Measurements from ENCODE around the gene MMP10. TPM values are rescaled to one million over a fixed set of nuclear protein-coding genes. Genes with fewer than 3 reads are reported as not detected.
"Not testable (repeated sequence)": the region's sequence is repeated elsewhere in the genome, so short reads cannot be mapped to it uniquely, and the experiment has no call there.

Gene MMP10
- total RNA-seq, 1 experiment from 2014 or later: not detected

- TF ChIP-seq, protein P1, sequence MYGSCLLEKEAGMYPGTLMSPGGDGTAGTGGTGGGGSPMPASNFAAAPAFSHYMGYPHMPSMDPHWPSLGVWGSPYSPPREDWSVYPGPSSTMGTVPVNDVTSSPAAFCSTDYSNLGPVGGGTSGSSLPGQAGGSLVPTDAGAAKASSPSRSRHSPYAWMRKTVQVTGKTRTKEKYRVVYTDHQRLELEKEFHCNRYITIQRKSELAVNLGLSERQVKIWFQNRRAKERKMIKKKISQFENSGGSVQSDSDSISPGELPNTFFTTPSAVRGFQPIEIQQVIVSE (CRISPR knock-in tag; IDR thresholded peaks at IDR 0.05; ENCODE audit: borderline replicate concordance): no peak
- no peak for TF ChIP-seq ERG (CRISPR knock-in tag; IDR thresholded peaks at IDR 0.05)
- TF ChIP-seq, protein P2, sequence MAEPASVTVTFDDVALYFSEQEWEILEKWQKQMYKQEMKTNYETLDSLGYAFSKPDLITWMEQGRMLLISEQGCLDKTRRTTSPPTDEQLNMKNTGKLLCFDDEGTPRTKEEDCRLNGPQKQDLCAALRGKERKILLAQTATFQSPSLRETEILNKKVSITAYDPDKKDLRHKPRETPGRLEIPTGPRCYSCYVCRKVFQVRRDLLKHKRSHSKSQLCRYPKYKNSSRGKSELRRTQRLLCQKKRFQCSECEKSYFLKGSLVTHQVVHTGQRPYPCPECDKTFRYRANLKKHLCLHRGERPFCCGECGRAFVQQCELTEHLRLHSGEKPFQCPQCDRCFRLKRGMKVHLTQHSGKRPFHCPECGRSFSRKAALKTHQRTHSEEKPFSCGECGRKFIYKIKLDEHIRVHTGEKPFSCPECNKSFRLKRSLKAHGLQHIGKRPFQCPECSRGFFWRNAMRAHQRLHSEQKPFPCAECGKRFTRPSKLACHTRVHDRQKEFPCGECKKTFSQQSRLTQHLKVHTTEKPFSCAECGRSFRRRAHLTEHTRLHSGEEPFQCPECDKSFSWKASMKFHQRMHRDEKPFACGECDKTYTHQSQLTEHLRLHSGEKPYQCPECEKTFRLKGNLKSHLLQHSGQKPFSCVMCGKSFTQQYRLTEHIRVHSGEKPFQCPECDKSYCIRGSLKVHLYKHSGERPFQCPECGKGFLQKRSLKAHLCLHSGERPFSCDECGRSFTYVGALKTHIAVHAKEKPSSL (CRISPR knock-in tag; conservative IDR thresholded peaks at IDR 0.05): no peak
- no peak for TF ChIP-seq ZNF423 (CRISPR knock-in tag; IDR thresholded peaks at IDR 0.05)
- no peak for TF ChIP-seq TEAD4 (CRISPR knock-in tag; IDR thresholded peaks at IDR 0.05)
- no peak for TF ChIP-seq MXD4 (CRISPR knock-in tag; IDR thresholded peaks at IDR 0.05; ENCODE audit: borderline replicate concordance)
Measured at GRCh38 chr11:102749101-102749722, 31.2 kb downstream of the MMP10 start (continued).

GRCh38 chr11:102746746-102747578 lies 33.5 kb downstream of the MMP10 start:
- H3K9me3 Mint-ChIP-seq: peaks cover 22% of the 10 kb centered on the region
- H3K27ac Mint-ChIP-seq: peak overlapping the region; percentile 92
- peak; percentile 29 for DNase-seq (ENCODE audit: low spot score)
- CTCF ChIA-PET; H3K27me3 Mint-ChIP-seq (ENCODE audit: low read depth); ATAC-seq; POLR2A ChIA-PET: not testable (repeated sequence)
- H3K4me3 Mint-ChIP-seq: peak overlapping the region; percentile 81
- H3K4me1 Mint-ChIP-seq: peaks cover 32% of the 10 kb centered on the region
- peaks cover 10% of the 10 kb centered on the region for H3K36me3 Mint-ChIP-seq

- Mint-ChIP-seq H3K27ac (no peak overlapping the region), H3K9me3 (no peaks in the 10 kb centered on the region), H3K4me3 (no peak overlapping the region), H3K27me3 (ENCODE audit: low read depth) (no peaks in the 10 kb centered on the region), H3K4me1 (peaks cover 7% of the 10 kb centered on the region), H3K36me3 (no peaks in the 10 kb centered on the region)
- POLR2A ChIA-PET: no interaction called here
- CTCF ChIA-PET: interaction anchor here (0.7 to 1.2 kb wide), 4 partner anchors 24 to 97 kb away, joined by 3 to 4 read pairs (median 3); no protein-coding TSS in a partner anchor
- no peak for ATAC-seq
- no peak for DNase-seq (ENCODE audit: low spot score)
- TF ChIP-seq CREB1 (CRISPR knock-in tag; IDR thresholded peaks at IDR 0.05): no peak
- no peak for TF ChIP-seq IRF2 (CRISPR knock-in tag; IDR thresholded peaks at IDR 0.05; ENCODE audit: borderline replicate concordance, low read depth)
- TF ChIP-seq GABPB1 (CRISPR knock-in tag; IDR thresholded peaks at IDR 0.05): no peak
Measured at GRCh38 chr11:102734650-102735049, 45.8 kb downstream of the MMP10 start.

GRCh38 chr11:102733232-102733875 lies 47.1 kb downstream of the MMP10 start:
- Mint-ChIP-seq H3K4me3 (no peak overlapping the region), H3K4me1 (peaks cover 4% of the 10 kb centered on the region), H3K27ac (no peak overlapping the region), H3K9me3 (no peaks in the 10 kb centered on the region), H3K36me3 (no peaks in the 10 kb centered on the region), H3K27me3 (ENCODE audit: low read depth) (no peaks in the 10 kb centered on the region)
- POLR2A ChIA-PET: no interaction called here
- CTCF ChIA-PET: interaction anchor here (0.5 to 1.4 kb wide), 6 partner anchors 47 to 376 kb away, joined by 3 to 5 read pairs (median 3); partner anchors contain the start of genes DYNC2H1, MMP1 and MMP10
- DNase-seq (ENCODE audit: low spot score): peak; percentile 86
- peak; percentile 99 for ATAC-seq
- TF ChIP-seq CTCF (IDR thresholded peaks at IDR 0.05): peak; percentile 84
- TF ChIP-seq ZNF532 (CRISPR knock-in tag; IDR thresholded peaks at IDR 0.05; ENCODE audit: borderline replicate concordance): no peak
- TF ChIP-seq, protein P3, sequence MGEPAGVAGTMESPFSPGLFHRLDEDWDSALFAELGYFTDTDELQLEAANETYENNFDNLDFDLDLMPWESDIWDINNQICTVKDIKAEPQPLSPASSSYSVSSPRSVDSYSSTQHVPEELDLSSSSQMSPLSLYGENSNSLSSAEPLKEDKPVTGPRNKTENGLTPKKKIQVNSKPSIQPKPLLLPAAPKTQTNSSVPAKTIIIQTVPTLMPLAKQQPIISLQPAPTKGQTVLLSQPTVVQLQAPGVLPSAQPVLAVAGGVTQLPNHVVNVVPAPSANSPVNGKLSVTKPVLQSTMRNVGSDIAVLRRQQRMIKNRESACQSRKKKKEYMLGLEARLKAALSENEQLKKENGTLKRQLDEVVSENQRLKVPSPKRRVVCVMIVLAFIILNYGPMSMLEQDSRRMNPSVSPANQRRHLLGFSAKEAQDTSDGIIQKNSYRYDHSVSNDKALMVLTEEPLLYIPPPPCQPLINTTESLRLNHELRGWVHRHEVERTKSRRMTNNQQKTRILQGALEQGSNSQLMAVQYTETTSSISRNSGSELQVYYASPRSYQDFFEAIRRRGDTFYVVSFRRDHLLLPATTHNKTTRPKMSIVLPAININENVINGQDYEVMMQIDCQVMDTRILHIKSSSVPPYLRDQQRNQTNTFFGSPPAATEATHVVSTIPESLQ (CRISPR knock-in tag; IDR thresholded peaks at IDR 0.05): no peak

Measured in WTC11 (cell line).